Lower leg skin (tissue), 3 donors: Measurements from ENCODE around the gene TPPP.

Source experiments
- CTCF ChIP-seq, 3 donors: fragments of 450-650 bp; IDR thresholded peaks; one replicate each; pipeline ENCODE4 v1.5.1; 2016; ENCODE audit warnings: antibody characterized with exemption in 3 of 3, mild to moderate bottlenecking in 3 of 3, moderate library complexity in 2 of 3
- POLR2A ChIP-seq, 2 donors: fragments of 450-650 bp; IDR thresholded peaks; one replicate each; pipeline ENCODE4 v1.6.1; 2016 to 2017; ENCODE audit warnings: antibody characterized with exemption in 2 of 2, mild to moderate bottlenecking in 1 of 2, moderate library complexity in 1 of 2

- TF ChIP-seq CTCF (IDR thresholded peaks at IDR 0.05) = no peak
- no peak for TF ChIP-seq POLR2A (IDR thresholded peaks at IDR 0.05)
Measured at GRCh38 chr5:640461-641330, 52.5 kb downstream of the TPPP start.
